ENCODE data around the gene SSR3. TPM values are rescaled to one million over a fixed set of nuclear protein-coding genes. Genes with fewer than 3 reads are reported as not detected.

Gene SSR3
- total and polyA plus RNA-seq, 2 donors (not counting 3 experiments of a cell fraction or from before 2014, with no cell fraction given): 155 to 355 TPM

GRCh38 chr3:156583469-156583868 is 28.6 kb upstream of the SSR3 start:
- Histone ChIP-seq H2AFZ (ENCODE audit: low read depth, low read length) (no peak overlapping the region), H3K9ac (replicated peaks; ENCODE audit: extremely low read depth, insufficient read depth, low read length) (no peak overlapping the region), H3K4me2 (ENCODE audit: insufficient read depth, low read length) (no peak overlapping the region), H3K79me2 (ENCODE audit: control insufficient read depth, insufficient read depth, low read length) (no peaks in the 10 kb centered on the region), H3K4me1 (ENCODE audit: control insufficient read depth, extremely low read depth, insufficient read depth, low read length) (no peaks in the 10 kb centered on the region), H3K27ac (ENCODE audit: insufficient read depth, low read depth, low read length) (no peak overlapping the region), H3K27me3 (ENCODE audit: control insufficient read depth in 2 of 2, insufficient read depth in 2 of 2, low read length in 2 of 2) (no peaks in the 10 kb centered on the region), H3K9me3 (replicated peaks; ENCODE audit: control insufficient read depth, insufficient read depth, low read length) (no peaks in the 10 kb centered on the region), H4K20me1 (replicated peaks; ENCODE audit: control insufficient read depth, extremely low read depth, insufficient read depth, low read length) (no peaks in the 10 kb centered on the region), H3K36me3 (ENCODE audit: control insufficient read depth in 2 of 2, extremely low read depth in 1 of 2, insufficient read depth in 2 of 2, low read length in 2 of 2) (no peaks in the 10 kb centered on the region), H3K9me1 (replicated peaks; ENCODE audit: control insufficient read depth, extremely low read depth, insufficient read depth, low read length) (no peaks in the 10 kb centered on the region), H3K4me3 (replicated peaks in 1 of 3; ENCODE audit: insufficient read depth in 1 of 3, low read depth in 1 of 3, low read length in 3 of 3) (no peak overlapping the region)
- dilution Hi-C loops (cut with MboI; ENCODE audit: extremely low pct_ligation_motif_present, low sequenced_read_pairs): no loop called here
- no TSS peak for BruUV-seq (replicated peaks)
- FAIRE-seq (no peak), DNase-seq (ENCODE audit: low read depth, low spot score) (no peak)
- intact Hi-C loops (cut with micrococcal nuclease): no loop called here
- ChIA-PET POLR2A (no interaction called here), CTCF (no interaction called here)
- TF ChIP-seq GATA2 (IDR thresholded peaks at IDR 0.05; ENCODE audit: insufficient read depth, insufficient read length, low read depth, low read length) (no peak), JUN (IDR thresholded peaks at IDR 0.05; ENCODE audit: borderline replicate concordance, insufficient read depth, insufficient read length, low read depth) (no peak), EZH2 (IDR thresholded peaks at IDR 0.05; ENCODE audit: borderline replicate concordance, low read depth, low read length, severe bottlenecking) (no peak), POLR2AphosphoS5 (IDR thresholded peaks at IDR 0.05; ENCODE audit: insufficient read depth, low read depth, low read length) (no peak), FOS (IDR thresholded peaks at IDR 0.05; ENCODE audit: borderline replicate concordance, insufficient read depth, low read length) (no peak), MYC (IDR thresholded peaks at IDR 0.05; ENCODE audit: low read depth, low read length) (no peak), CTCF (IDR thresholded peaks at IDR 0.05; ENCODE audit: extremely low read depth in 1 of 2, insufficient read depth in 1 of 2, low read depth in 1 of 2, low read length in 2 of 2) (no peak), MAX (IDR thresholded peaks at IDR 0.05; ENCODE audit: insufficient read depth, insufficient read length) (no peak), POLR2A (IDR thresholded peaks at IDR 0.05; ENCODE audit: low read depth, low read length) (no peak)
